OCI-LY3 (cell line): Measurements from ENCODE around the gene IQCF5.
"Not testable (repeated sequence)": the region's sequence is repeated elsewhere in the genome, so short reads cannot be mapped to it uniquely, and the experiment has no call there.

ENCODE experiments used
- H2AFZ ChIP-seq: fragments of 200-600, 300-600 bp; shearing (Covaris generic); 2 replicates; pipeline ENCODE4 v1.6.0; 2014; ENCODE audit warnings: antibody characterized with exemption, low read depth, low read length
- H3K27ac ChIP-seq: fragments of 200-600, 300-600 bp; sonication (generic); 2 replicates; pipeline ENCODE4 v1.5.1; 2014; ENCODE audit warnings: mild to moderate bottlenecking, low read length, moderate library complexity, mixed read lengths
- H3K27me3 ChIP-seq: fragments of 200-600, 300-600 bp; sonication (generic); 2 replicates; pipeline ENCODE4 v1.6.1; 2014; ENCODE audit warnings: low read depth, low read length, mixed read lengths
- H3K36me3 ChIP-seq: fragments of 200-600, 300-600 bp; sonication (generic); replicated peaks from 2 replicates; pipeline ENCODE3; 2014; ENCODE audit warnings: low read depth, low read length, mixed read lengths
- H3K4me1 ChIP-seq: fragments of 300-600, 200-600 bp; sonication (generic); 2 replicates; pipeline ENCODE4 v1.6.1; 2014; ENCODE audit warnings: low read length, mixed read lengths
- H3K4me2 ChIP-seq: fragments of 200-600, 300-600 bp; sonication (generic); 2 replicates; pipeline ENCODE4 v1.6.1; 2014; ENCODE audit warnings: low read length, mixed read lengths
- H3K4me3 ChIP-seq: fragments of 300-600, 200-600 bp; sonication (generic); 2 replicates; pipeline ENCODE4 v1.5.1; 2014; ENCODE audit warnings: antibody characterized with exemption, mild to moderate bottlenecking, low read length, moderate library complexity
- H3K79me2 ChIP-seq: fragments of 300-600, 200-600 bp; shearing (Covaris generic); 2 replicates; pipeline ENCODE4 v1.6.1; 2014; ENCODE audit warnings: mild to moderate bottlenecking, low read length, mixed read lengths
- H3K9ac ChIP-seq: fragments of 300-600, 200-600 bp; shearing (Covaris generic); 2 replicates; pipeline ENCODE4 v1.6.0; 2014; ENCODE audit warnings: mild to moderate bottlenecking, low read length, moderate library complexity
- H3K9me3 ChIP-seq: fragments of 200-600, 300-600 bp; shearing (Covaris generic); 2 replicates; pipeline ENCODE4 v1.6.1; 2014; ENCODE audit warnings: low read length, mixed read lengths; ENCODE audit not compliant: insufficient read depth
- H4K20me1 ChIP-seq: fragments of 200-600, 300-600 bp; sonication (generic); 2 replicates; pipeline ENCODE4 v1.6.1; 2016; ENCODE audit warnings: low read length, mixed read lengths; ENCODE audit not compliant: insufficient read depth
- EZH2phosphoT487 ChIP-seq: fragments of 200-600 bp; shearing (Covaris generic); IDR thresholded peaks from 2 replicates; pipeline ENCODE4 v1.6.1; 2018; ENCODE audit warnings: antibody characterized with exemption, mixed run types, low read depth
- TF ChIP-seq, protein P1 (sequence below): fragments of 200-600, 300-600 bp; sonication (generic); IDR thresholded peaks from 2 replicates; pipeline ENCODE4 v1.5.1; 2014; ENCODE audit warnings: antibody characterized with exemption, low read length, low read depth

The IQCF5 gene

DNA sequence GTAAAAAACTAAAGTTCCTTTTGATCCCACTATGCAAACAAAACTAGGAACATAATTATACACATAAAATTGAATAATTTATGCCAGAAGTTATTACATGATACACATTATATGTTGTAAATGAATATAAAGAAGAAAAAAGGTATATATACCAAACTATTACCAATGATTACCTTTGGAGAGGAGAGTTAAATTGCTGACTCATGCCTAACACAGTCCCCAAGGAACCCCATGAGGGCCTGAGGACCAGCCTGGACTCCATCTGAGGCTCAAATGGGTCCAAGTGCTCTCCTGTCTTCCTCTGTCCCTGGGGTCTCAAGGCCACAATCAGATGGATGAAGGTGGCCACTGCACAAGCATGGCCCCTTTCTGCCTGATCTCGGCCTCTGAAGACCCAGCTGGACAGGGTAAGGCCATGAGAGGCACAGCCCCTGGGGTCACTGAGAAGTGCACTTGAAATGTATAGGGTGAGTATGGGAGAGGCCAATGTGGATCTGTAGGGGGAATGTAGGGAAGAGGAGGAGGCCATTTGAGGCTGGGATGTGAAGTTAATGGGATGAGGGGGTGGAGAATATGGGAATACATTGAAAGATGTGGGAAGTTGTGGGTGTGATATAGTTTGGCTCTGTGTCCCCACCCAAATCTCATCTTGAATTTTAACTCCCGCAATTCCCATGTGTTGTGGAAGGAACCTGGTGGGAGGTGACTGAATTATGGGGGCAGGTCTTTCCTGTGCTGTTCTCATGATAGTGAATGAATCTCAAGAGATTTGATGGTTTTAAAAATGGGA lies 28.8 kb upstream of the IQCF5 start:
- H3K4me3 ChIP-seq, result no peak overlapping the region
- peaks cover 18% of the 10 kb centered on the region; the same call in 1 of the 2 replicates for H3K27me3 ChIP-seq
- no peak overlapping the region for H3K27ac ChIP-seq
- no peak overlapping the region for H2AFZ ChIP-seq
- H3K79me2 ChIP-seq, result no peaks in the 10 kb centered on the region
- H3K9me3 ChIP-seq, result no peaks in the 10 kb centered on the region
- no peaks in the 10 kb centered on the region for H3K4me1 ChIP-seq
- H4K20me1 ChIP-seq, result no peaks in the 10 kb centered on the region
- no peak overlapping the region for H3K9ac ChIP-seq
- no peak overlapping the region for H3K4me2 ChIP-seq
- no peaks in the 10 kb centered on the region for H3K36me3 ChIP-seq
- TF ChIP-seq, protein P1, sequence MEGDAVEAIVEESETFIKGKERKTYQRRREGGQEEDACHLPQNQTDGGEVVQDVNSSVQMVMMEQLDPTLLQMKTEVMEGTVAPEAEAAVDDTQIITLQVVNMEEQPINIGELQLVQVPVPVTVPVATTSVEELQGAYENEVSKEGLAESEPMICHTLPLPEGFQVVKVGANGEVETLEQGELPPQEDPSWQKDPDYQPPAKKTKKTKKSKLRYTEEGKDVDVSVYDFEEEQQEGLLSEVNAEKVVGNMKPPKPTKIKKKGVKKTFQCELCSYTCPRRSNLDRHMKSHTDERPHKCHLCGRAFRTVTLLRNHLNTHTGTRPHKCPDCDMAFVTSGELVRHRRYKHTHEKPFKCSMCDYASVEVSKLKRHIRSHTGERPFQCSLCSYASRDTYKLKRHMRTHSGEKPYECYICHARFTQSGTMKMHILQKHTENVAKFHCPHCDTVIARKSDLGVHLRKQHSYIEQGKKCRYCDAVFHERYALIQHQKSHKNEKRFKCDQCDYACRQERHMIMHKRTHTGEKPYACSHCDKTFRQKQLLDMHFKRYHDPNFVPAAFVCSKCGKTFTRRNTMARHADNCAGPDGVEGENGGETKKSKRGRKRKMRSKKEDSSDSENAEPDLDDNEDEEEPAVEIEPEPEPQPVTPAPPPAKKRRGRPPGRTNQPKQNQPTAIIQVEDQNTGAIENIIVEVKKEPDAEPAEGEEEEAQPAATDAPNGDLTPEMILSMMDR, result no peak
- no peak for TF ChIP-seq EZH2phosphoT487

DNA sequence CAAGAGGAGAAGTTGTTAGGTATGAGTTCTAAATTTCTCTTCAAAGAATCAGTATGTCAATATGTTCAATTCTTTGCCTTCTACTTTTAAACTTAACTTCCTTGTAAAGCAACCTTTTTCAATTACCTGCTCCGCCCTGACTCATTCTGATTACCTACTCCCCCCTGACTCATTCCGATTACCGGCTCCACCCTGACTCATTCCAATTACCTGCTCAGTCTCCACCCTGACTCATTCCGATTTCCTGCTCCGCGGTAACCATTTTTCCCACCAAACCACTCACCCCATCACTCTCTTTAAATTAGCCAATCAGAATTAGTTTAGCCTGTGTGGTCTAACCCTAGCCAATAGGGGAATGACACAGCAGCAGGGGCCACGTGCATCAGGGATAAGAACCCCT lies 27.0 kb upstream of the IQCF5 start:
- H3K27ac ChIP-seq, H3K79me2 ChIP-seq, H3K4me3 ChIP-seq, H3K9me3 ChIP-seq, H4K20me1 ChIP-seq, H3K4me2 ChIP-seq, H3K9ac ChIP-seq, H2AFZ ChIP-seq, H3K4me1 ChIP-seq, H3K36me3 ChIP-seq: not testable (repeated sequence)
- H3K27me3 ChIP-seq, result peaks cover 28% of the 10 kb centered on the region

DNA sequence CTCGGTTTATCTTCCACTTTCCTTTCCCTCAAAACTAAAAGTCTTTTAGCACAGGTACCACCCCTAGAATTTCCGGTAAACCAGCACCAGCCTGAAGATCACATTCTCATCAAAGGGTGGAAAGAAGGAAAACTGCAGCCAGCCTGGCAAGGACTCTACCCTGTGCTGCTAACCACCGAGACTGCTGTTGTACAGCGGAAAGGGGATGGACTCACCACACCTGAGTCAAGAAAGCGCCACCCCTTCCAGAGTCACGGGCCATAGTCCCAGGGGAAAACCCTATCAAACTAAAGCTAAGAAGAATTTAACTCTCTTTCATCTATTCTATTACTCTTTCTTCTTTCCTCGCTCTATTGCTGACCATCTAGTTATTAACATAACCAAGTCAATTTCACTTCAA lies 24.6 kb upstream of the IQCF5 start:
- not testable (repeated sequence) for H3K9me3 ChIP-seq, H3K4me2 ChIP-seq, H3K4me1 ChIP-seq, H3K27ac ChIP-seq, H3K4me3 ChIP-seq, H4K20me1 ChIP-seq, H2AFZ ChIP-seq, H3K79me2 ChIP-seq, H3K9ac ChIP-seq, H3K36me3 ChIP-seq
- peaks cover 28% of the 10 kb centered on the region for H3K27me3 ChIP-seq

DNA sequence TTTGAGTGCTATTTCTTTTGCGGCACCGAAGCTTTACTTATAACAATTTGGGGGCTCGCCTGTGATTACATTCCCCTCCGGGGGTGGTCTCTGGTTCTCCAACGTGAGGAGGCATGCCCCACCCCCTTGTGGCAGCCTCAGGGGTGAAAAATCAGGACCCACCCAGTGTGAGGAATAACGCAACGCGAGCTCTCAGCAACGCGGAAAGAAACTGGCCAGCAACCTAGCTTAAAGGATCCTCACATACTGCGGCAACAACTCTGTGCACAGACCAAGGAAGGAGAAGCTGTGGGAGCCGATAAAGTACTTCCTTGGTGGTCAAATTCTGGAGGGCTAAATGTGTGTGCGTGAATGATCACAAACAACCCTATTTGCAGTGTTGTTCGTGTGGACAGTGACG lies 22.0 kb upstream of the IQCF5 start:
- Histone ChIP-seq H3K79me2 (no peaks in the 10 kb centered on the region), H4K20me1 (no peaks in the 10 kb centered on the region), H2AFZ (no peak overlapping the region), H3K9me3 (no peaks in the 10 kb centered on the region), H3K27ac (no peak overlapping the region), H3K27me3 (peaks cover 34% of the 10 kb centered on the region), H3K9ac (no peak overlapping the region), H3K4me3 (no peak overlapping the region), H3K4me1 (no peaks in the 10 kb centered on the region), H3K36me3 (no peaks in the 10 kb centered on the region), H3K4me2 (no peak overlapping the region)
- no peak for TF ChIP-seq EZH2phosphoT487

DNA sequence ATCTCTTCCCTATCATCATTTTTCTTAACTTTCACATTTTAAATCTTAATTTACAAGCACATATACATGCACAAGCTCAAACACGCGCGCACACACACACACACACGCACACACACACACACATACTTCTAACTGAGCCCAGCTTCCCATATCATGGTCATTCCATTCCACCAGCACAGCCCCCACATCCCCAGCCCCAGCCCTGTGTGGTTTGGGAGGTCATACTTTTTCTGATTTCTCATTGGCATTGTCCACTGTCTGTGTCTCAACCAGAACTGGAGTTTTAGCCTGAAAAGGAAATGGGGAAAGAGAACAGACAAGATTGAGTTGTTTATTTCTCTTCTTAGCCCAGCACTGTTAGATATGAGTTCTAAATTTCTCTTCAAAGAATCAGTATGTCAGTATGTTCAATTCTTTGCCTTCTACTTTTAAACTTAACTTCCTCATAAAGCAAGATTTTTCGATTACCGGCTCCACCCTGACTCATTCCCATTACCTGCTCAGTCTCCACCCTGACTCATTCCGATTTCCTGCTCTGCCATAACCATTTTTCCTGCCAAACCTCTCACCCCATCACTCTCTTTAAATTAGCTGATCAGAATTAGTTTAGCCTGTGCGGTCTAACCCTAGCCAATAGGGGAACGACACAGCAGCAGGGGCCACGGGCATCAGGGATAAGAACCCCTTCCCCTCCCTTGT lies 21.4 kb upstream of the IQCF5 start:
- H4K20me1 ChIP-seq, result no peaks in the 10 kb centered on the region

More for the DNA sequence above, 21.4 kb upstream of the IQCF5 start:
- Histone ChIP-seq H3K79me2 (no peaks in the 10 kb centered on the region), H3K36me3 (no peaks in the 10 kb centered on the region), H3K4me2 (no peak overlapping the region), H3K9me3 (no peaks in the 10 kb centered on the region), H3K27me3 (peaks cover 30% of the 10 kb centered on the region), H3K4me1 (no peaks in the 10 kb centered on the region), H3K4me3 (no peak overlapping the region), H2AFZ (no peak overlapping the region), H3K27ac (no peak overlapping the region), H3K9ac (no peak overlapping the region)
- no peak for TF ChIP-seq EZH2phosphoT487
- TF ChIP-seq, protein P1, result no peak
